GM19372 (cell line): Measurements from ENCODE around the gene PHACTR3.

Source experiments
- ATAC-seq: cut with Tn5 transposase; IDR thresholded peaks from one replicate; pipeline ENCODE4 v1.9.1; 2021; ENCODE audit warnings: mild to moderate bottlenecking, low read depth, moderate library complexity; ENCODE audit not compliant: unreplicated experiment

The PHACTR3 gene

DNA sequence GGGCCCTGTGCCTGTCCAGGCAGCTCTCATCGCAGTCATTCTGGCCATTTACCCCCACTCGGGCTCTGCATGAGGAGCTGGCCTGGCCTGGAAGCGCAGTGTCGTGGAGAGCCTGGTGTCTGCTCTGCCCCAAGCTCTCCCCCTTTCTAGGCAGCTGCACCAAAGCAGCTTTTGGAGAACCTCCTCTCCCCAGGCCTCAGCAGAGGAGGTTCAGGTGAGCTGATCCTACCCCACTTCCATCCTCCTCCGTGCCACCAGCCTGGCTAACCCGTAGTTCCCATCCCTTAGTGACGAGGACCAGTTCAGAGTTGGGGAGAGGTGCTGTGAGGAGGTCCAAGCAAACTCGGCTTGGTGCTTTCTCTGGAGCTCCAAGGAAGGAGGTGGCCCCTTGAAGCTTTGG is 30.5 kb upstream of the PHACTR3 start:
- no peak for ATAC-seq

GRCh38 chr20:59574308-59574707 is 30.0 kb upstream of the PHACTR3 start:
- ATAC-seq, result no peak

- ATAC-seq, result no peak
These were observed 29.1 kb upstream of the PHACTR3 start for GRCh38 chr20:59575216-59575615.

- ATAC-seq, result no peak
These were observed 28.7 kb upstream of the PHACTR3 start for GRCh38 chr20:59575653-59576052.

DNA sequence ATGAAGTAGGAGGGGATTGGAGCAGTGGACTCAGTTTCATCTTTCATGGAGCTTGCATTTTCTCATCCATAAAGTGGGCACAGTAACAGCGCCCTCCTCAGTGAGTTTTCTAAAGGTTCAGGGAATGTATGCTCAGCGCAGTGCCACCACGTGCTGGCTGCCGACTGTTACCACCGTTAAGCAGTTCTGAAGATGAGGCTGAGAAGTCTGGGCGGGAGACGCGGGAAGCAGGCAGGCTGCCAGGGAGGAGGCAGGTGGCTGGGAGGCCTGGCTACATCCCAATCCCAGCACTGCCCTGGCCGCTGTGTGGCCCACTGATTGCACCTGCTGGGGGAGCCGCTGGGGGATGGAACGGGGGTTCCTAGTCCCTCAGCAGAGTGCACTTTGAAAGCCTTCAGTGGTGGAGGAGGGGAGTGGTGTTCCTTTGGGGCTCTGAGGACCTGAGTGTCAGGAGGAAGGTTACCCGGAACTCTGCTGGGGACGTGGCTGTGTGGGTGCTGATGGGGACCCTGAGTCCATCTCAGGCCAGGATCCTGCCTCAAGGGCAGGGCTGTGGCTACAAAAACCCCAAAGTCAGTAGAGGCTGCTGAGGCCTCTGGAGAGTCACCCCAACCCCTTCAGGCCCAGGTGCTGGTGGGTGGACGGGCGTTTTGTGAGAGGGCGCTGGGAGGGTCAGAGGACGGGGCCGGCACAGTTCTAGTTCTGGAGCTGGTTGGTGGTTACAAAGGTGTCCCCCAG is 28.0 kb upstream of the PHACTR3 start:
- no peak for ATAC-seq

DNA sequence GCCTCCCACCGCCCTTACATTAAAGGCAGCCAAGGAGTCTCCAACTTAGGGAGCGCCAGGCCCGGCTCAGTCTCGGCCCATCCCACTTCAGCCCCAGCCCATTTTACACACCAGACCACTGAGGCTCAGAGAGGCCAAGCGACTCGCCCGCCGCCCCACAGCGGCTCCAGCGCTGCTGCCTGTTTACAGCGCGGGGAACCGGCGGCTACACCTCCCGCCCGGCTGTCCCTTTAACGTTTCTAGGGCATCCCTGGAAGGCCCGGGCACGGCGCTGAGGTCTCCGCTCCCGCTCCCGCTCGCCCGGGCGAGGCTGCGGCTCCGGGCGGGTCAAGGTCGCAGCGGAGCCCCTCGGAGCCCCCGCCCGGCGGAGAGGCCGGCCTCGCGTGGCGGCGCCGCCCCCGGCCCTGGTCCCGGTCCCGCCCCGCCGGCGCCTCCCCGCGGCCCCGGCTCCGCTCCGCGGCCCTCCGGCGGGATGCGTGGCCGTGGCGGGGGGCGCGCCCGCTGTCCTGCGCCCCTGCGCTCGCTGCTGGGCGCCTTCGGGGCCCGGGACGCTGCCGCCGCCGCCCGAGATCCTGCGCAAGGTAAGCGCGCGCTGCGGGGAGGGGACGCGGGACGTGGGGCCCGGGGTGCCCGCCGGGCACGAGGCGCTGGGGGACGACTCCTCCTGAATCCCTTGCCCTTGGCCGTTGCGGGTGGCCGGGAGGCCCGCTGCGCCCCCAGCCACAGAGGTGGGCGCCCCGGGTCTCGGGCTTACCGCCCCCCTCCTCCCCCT is 27.1 kb upstream of the PHACTR3 start:
- no peak for ATAC-seq

- ATAC-seq, result no peak
These were observed 26.4 kb upstream of the PHACTR3 start for GRCh38 chr20:59577809-59578435.

- ATAC-seq, result no peak
These were observed 25.6 kb upstream of the PHACTR3 start for GRCh38 chr20:59578436-59579403.

DNA sequence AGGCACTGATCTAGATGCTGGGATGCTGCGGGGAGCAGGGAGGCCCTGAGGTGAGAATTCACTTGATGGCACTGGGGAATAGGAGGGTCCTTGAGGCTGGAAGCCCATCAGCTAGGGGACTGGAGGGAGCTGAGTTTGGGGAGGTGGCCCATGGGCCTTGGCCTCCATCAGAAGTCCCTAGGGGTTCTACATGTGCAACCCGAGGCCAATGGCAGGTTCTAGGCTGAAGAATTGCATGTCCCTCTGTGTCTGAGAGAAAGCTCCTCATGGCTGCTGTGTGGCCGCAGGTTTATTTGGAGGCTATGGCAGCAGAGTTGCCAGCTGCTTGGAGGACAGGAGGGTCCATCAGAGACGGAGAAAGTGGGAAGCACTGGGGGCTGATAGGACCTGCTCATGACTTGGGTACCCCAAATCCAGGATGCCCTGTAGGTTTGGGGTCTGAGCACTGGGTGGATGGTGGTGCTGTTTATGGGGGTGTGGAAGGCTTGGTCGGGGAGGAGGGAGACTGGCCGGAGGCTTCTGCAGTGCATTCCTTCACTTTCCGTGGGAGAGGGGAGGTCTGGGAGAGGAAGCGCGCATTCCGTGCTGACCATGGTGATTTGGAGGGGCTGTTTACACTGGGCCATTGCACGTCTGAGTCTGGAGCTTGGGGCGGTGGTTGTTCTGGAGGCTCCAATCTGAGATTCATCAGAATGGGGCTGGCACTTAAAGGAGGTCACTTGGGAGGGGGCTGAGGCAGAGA is 24.8 kb upstream of the PHACTR3 start:
- ATAC-seq, result no peak

- no peak for ATAC-seq
These were observed 24.0 kb upstream of the PHACTR3 start for GRCh38 chr20:59580146-59580946.

GRCh38 chr20:59580991-59581401 is 23.3 kb upstream of the PHACTR3 start:
- no peak for ATAC-seq

DNA sequence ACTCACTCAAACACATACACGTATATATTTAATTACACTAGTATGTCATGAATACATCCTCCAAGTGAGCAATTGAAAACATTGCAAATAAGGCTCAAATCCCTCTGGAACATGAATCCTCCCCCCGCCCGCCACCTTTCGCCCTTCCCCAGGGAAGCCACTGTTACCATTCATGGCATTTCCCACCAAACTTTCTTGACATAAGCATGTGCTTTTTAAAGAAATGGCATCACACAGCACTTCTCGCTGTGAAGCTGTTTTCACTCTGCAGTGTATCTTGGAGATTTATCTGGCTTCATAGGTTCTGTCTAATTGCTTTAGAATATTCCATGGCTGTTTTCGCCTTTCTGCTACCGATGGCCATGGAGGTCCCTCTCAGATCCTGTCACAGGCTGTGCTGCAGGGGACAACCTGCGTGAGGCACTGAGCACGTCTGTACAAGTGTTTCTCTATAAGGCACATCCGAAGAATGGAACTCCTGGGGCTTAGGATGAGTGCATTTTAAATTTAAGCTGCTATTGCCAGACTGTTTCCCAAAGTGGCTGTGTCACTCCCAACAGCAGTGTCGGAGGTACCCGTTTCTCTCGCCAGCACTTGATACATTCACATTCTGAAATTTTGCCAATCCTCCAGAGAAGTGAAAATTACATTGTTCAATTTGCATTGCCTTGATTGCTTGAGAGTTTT is 22.2 kb upstream of the PHACTR3 start:
- no peak for ATAC-seq

DNA sequence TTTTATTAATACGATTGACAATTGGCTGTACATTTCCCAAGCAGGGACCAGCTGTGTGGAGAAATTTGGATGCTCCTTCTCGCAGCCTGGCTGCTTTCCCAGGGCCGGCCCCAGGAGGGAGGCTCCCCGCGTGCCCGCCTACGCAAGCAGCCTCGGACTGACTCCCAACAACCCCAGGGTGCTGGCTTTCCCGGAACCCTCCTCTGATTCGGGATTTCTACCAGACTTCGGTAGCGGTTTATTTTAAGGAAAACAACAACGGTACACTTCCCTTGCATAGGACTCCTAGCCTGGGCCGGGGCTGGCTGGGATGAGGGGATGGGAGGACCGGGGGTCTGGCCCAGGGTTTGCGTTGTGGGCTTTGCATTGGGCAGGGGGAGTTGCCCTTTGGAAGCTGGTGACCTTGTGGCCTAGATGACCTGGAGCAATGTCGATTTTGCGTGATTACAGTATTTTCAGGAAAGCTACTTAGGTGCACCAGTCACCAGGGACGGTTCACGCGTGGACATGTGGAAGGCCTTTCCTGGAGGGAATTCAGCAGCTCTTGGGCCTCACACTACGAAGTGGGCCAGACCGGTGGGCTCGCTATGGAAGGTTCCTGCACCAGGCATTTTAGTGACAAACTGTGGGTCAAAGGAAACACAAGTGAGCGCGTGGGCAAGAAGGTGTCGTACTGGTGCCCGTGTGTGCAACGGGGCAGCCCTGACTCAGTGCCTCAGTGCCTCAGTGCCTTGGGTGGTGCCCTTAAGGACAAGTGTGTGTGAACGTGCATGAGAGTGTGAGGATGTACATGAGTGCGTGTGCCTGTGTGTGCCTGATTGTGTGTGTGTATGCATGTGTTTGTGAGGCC is 20.7 kb upstream of the PHACTR3 start:
- no peak for ATAC-seq

DNA sequence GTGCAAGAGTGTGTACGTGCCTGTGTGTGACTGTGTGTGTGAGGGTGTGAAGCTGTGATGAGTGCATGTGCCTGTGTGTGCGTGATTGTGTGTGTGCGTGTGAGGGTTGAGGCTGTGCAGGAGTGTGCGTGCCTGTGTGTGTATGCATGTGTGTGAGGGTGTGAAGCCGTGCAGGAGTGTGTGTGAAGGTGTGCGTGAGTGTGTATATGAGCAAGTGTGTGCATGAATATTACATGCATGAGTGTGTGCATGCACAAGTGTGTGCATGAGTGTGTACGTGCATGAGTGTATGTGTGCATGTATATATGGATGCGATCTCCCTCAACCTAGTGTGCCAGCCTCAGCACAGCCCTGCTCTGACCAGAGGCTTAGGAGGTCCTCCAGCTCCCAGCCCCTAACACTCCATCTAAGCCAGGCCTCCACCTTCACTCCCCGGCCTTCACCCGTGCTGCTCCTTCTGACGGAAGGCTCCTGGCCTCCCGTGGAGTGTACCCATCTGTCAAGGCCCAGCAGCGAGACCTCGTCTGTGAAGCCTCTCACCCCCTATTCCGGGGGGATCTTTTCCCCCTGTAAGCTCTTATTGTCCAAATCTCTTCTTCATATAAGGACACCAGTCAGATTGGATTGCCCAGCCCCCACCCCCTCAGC is 19.9 kb upstream of the PHACTR3 start:
- no peak for ATAC-seq

- no peak for ATAC-seq
These were observed 18.5 kb upstream of the PHACTR3 start for GRCh38 chr20:59585714-59586409.

DNA sequence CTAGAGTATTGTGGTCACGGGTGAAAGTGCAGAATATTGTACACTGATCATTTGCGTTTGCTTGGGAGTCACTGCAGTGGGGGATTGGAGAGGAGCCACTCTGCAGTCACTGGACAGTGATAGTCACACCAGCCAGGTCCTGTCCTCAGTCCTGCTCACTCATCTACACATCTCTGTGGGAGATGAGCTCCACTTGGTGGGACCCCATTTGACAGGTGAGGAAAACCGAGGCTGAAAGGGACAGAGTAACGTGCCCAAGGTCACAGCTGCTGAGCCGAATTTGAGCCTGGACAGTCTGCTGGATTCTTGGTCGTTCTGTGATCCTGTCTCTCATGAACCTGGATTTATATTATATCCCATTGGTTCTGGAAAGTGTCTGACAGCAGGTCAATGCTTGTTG is 17.7 kb upstream of the PHACTR3 start:
- ATAC-seq, result no peak
